GM11168 (cell line): ENCODE measurements around the gene TM4SF18.

Experiments
- in situ Hi-C: fragments of 300-500 bp; cut with MboI; formaldehyde crosslinking; loops from one replicate; pipeline ENCODE4 v1.12.0; 2022; ENCODE audit warnings: low sequenced_read_pairs; ENCODE audit not compliant: unreplicated experiment

TM4SF18 gene

GRCh38 chr3:149291178-149291577 is 42.3 kb downstream of the TM4SF18 start:
- in situ Hi-C loops, result no loop called here

DNA sequence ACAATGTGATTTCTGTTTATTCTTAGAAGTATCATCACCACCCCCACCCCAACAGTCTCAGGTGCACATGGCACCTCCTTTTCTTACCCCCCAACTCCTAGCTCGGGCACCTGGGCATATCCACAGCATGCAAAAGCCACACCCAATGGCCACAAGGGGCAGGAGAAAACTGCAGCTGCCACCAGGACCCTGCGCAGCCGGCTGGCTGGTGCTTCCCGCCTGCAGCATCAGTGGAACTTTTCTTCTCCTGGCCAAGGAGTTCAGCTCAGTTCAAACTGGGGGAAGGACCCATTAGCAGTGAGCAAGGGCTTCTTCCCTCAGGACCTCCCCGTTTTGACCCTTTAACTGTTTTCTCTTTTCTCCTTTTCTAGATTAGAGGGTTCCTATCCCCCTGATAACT is 44.8 kb downstream of the TM4SF18 start:
- in situ Hi-C loops, result no loop called here

DNA sequence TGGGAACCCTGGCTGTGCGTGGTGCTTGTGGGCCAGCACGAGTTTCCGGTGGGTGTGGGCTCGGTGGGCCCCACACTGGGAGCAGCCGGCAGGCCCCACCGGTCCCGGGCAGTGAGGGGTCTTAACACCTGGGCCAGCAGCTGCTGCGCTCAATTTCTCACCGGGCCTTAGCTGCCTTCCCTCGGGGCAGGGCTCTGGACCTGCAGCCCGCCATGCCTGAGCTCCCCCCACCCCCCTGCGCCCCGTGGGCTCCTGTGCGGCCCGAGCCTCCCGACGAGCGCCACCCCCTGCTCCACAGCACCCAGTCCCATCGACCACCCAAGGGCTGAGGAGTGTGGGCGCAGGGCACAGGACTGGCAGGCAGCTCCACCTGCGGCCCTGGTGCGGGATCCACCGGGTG is 49.4 kb downstream of the TM4SF18 start:
- in situ Hi-C loops, result no loop called here

- in situ Hi-C loops, result no loop called here
Observed at GRCh38 chr3:149283401-149283800, 50.0 kb downstream of the TM4SF18 start.

GRCh38 chr3:149282836-149283235 is 50.6 kb downstream of the TM4SF18 start:
- in situ Hi-C loops, result no loop called here

- in situ Hi-C loops, result no loop called here
Observed at GRCh38 chr3:149282322-149282721, 51.1 kb downstream of the TM4SF18 start.

- in situ Hi-C loops, result no loop called here
Observed at GRCh38 chr3:149280671-149281349, 52.6 kb downstream of the TM4SF18 start.

GRCh38 chr3:149278911-149279310 is 54.5 kb downstream of the TM4SF18 start:
- in situ Hi-C loops, result loop anchor here (5.0 kb wide), 1 partner anchor 322 kb away; no protein-coding TSS in a partner anchor

GRCh38 chr3:149277331-149277813 is 56.1 kb downstream of the TM4SF18 start:
- in situ Hi-C loops, result loop anchor here (5.0 kb wide), 1 partner anchor 320 kb away; no protein-coding TSS in a partner anchor

DNA sequence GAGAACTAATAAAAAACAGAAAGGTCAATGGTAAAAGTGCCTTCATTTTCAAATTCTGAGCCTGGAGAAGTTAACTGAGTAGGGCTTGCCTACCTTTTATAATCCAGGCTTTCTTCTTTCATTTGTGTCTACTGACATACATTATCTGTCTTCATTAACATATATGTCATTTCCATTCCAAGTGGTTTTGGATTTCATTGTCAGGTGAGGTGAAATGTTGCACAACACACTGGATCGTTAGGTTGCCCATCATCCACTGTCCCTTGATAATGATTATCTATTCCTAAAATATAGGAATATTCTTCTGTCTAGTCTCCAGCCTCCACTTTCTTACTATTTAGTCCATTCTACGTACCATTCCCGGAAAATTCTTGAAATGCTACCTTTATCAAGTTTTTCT is 56.8 kb downstream of the TM4SF18 start:
- in situ Hi-C loops, result loop anchor here (5.0 kb wide), 1 partner anchor 319 kb away; no protein-coding TSS in a partner anchor

GRCh38 chr3:149274220-149274619 is 59.2 kb downstream of the TM4SF18 start:
- in situ Hi-C loops, result loop anchor here (5.0 kb wide), 1 partner anchor 157 kb away; no protein-coding TSS in a partner anchor

DNA sequence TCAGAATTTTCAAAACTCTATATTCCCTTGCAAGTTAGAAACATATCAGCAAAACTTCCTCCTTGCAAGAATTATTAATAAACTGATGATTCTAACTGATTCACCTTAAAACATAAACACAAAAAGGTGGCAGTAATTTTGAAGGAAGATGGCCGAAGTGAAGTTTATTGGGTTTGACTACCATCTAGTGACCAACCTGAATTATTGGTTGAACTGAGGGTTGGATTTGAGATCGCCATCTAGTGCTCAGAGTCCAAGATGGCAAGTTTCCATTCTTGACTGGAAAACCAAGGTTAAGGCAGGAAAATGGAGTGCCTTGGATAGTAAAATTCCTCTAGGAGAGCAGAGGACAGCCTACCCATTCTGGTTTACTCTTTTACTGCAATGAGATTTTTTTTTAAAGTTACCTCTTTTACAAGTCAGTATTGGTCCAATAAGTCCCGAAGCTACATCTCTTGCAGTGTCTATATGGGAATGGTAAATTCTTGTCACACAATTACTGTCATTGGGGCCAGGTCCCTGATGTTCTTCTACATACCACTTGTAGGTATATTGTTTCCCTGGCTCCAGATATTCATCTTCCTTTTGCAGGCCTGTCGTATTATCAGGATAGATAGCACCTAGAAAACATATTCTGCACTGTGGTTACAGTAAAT is 60.2 kb downstream of the TM4SF18 start:
- in situ Hi-C loops, result loop anchor here (5.0 kb wide), 1 partner anchor 156 kb away; no protein-coding TSS in a partner anchor

DNA sequence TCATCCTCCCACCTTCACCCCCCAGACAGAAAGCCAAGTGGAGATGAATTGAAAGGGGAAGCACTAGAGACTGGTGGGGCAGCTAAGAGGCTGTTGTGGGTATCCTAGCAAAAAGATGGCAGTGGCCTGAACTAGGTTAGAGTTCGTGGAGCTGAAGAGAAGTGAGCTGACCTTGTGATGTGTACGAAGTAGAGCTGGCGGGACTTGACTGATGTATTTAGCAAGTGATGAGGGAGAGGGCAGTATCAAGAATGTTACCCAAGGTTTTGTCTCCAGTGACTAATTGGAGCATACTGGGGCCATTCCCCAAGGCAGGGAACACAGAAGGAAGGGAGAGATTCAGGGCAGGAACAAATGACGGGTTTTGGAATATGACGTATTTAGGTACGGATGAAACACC is 61.8 kb downstream of the TM4SF18 start:
- in situ Hi-C loops, result loop anchor here (5.0 kb wide), 1 partner anchor 154 kb away; no protein-coding TSS in a partner anchor

GRCh38 chr3:149270180-149270579 is 63.3 kb downstream of the TM4SF18 start:
- in situ Hi-C loops, result loop anchor here (5.0 kb wide), 1 partner anchor 153 kb away; no protein-coding TSS in a partner anchor

GRCh38 chr3:149269687-149270086 is 63.7 kb downstream of the TM4SF18 start:
- in situ Hi-C loops, result loop anchor here (5.0 kb wide), 1 partner anchor 152 kb away; no protein-coding TSS in a partner anchor
